COR-L47 (cell line): ENCODE data around the gene DOP1A.
A peak's percentile ranks its signal among the peaks of the same experiment; 100 is the strongest.
"Not testable (repeated sequence)": the region's sequence is repeated elsewhere in the genome, so short reads cannot be mapped to it uniquely, and the experiment has no call there.

Experiments used
- DNase-seq: peaks from one replicate; lab custom pipeline; 2025; lab: John Stamatoyannopoulos, UW

The DOP1A gene

GRCh38 chr6:83153883-83154521, 86.5 kb downstream of the DOP1A start:
- no peak for DNase-seq

DNA sequence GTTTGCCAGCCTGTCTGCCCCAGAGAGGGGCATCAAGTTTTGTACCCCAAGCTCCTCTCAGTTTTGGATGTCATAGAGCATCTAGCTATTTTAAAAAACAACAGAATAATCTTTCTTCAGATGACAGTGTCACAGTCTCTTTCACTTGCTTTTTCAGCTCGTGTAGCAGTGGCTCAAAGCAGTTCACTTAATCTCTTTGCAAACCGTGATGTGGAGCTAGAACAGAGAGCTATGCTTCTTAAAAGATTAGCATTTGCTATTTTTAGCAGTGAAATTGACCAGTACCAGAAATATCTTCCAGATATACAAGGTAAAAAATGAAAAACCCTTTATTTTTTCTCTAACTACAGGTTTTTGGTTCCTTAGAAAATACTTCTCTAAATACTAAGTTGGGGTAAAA, 88.3 kb downstream of the DOP1A start:
- no peak for DNase-seq

DNA sequence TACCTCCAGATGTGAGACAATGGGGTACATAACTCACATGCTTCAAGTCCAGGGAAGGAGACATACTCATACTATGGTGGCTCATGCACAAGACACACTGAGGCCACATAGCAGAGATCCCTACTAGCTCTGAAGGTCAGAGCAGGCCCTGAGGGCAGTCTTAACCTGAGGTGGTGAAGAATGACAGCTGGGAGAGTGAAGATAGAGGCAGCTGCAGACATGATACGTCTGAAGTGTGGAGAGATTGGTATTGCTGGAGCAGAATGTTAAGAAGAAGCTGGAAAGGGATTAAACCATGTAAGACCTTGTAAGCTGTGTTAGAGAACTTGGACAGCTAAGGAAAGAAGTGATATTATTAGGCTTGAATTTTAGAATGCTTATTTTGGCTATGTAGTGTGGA, 92.7 kb downstream of the DOP1A start:
- no peak for DNase-seq

DNA sequence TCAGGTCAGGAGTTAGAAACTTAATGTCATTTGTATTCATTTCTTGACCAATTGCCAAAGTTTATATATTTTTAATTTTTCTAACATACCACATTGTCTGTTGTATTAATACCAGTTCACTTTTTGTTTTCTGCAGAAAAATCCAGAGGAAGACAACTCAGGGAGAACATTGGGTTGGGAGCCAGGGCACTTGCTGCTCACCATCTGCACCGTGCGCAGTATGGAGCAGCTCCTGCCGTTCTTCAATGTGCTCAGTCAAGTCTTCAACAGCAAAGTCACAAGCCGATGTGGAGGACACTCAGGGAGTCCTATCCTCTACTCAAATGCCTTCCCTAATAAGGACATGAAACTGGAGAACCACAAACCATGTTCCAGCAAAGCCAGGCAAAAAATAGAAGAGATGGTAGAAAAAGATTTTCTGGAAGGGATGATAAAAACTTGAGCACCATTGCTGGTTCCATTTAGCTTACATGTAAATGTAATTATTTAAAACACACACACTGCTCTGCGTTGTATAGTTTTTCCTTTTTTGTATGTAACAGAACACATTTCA, 100.3 kb downstream of the DOP1A start:
- DNase-seq: no peak

- DNase-seq: no peak
Observed at GRCh38 chr6:83168556-83168955, 101.1 kb downstream of the DOP1A start.

DNA sequence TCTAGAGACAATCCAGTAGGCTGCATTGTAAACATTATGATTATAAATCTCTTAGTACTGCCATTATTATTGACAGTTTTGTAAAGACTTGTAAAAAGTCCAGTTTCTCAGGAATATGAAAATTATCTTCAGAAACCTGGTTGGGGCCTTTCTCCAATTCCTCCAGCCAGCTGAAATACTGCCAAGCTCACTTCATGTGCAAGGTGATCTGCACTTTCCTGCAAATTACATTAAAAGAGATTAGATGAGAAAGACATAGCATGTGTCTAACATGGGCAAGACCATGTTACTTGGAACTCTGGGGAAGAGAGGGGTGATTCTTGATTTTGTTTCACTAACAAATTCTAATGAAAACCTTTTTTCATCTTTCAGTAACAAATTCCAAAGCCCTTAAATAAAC, 101.6 kb downstream of the DOP1A start:
- no peak for DNase-seq

- no peak for DNase-seq
Observed at GRCh38 chr6:83169511-83169910, 102.0 kb downstream of the DOP1A start.

- no peak for DNase-seq
Observed at GRCh38 chr6:83176246-83176645, 108.8 kb downstream of the DOP1A start.

DNA sequence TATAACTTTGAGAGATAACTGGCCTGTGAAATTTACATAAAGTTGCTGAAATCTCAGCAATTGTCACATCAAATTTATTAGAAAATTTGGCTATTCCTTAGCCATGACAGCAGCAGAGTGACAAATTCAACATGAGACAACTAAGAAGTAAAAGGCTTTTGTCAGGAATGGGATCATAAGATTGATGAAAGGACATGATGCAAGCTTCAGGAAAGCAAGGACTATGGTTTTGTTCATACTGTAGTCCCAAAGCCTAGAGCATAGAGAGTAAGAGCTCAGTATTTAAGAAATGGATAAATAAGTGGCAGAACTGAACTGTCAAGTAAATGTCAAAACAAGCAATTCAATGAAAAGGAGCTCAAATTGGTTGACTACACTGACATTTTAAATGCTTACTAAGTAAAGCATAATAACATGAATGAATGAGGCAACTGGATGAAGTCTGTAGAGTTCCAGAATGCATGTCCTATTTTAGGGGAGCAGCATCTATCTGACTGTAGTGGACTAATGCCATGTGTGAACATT, 113.0 kb downstream of the DOP1A start:
- DNase-seq: no peak

DNA sequence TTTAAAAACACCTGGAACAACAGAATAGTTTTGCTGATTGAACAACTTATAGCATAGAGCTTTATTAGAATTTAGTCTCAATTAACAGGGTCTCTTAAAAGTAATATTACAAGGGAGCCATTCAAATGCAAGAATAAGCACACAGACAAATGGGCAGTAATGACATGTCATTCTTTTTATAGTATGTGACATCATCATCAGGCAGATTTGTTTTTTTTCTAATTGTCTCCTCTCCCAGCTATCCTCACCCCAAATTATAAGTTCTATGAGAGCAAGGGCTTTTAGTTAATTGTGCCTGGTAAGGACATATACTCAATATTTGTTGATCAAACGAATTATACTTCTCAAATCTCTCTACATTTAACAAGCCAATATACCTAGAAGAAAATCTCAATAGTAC, 114.6 kb downstream of the DOP1A start:
- no peak for DNase-seq

DNA sequence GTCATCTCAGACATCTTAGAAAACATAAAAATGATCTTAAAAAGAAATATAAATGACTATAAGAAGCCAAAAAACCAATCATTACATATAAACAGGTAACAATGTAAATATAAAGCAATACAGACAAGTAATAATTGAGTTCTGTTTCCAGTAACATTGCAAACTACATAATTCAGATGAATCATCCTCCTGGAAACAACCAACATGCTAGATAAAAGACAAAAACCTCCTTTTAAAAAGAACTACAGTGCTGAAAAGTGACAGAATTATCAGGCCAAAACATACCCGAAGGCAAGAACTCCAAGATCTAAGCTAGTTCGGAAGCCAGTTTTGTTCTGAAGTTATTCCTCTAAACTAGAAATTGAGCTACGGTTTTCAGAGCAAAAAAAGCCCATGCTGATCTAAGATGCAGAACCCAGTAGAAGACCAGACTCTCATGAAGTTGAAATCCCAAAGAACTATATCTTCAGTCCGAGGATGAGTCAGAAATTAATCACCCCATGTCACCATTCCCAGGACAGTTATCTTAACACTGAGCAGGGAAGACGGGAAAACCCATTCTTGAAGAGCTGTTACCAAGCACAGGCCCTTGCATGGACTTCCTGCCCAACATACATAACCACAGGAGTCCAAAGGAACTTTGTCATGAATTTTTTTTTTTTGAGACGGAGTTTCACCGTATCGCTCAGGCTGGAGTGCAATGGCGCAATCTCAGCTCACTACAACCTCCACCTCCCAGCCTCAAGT, 115.8 kb downstream of the DOP1A start:
- DNase-seq: no peak

DNA sequence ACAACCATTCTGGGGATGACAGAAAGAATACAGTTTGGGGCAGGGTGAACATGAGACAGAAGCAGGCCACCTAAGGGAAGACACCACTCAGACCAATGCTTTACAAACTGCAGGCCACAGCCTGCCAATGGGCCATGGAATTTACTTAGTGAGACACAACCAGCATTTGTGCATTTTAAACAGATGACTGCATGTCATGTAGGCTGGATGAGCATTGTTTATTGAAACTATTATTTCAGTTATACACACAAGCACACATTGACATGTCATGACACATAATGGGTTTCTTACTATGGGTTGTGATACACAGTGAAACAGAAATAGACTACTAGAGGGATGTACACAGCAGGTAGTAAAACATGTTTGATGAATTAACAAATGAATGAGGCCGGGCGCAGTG, 117.6 kb downstream of the DOP1A start:
- no peak for DNase-seq

- DNase-seq: peak; percentile 17
Observed at GRCh38 chr6:83188501-83188900, 121.0 kb downstream of the DOP1A start.

GRCh38 chr6:83190626-83191025, 123.2 kb downstream of the DOP1A start:
- DNase-seq: no peak

GRCh38 chr6:83191974-83192373, 124.5 kb downstream of the DOP1A start:
- not testable (repeated sequence) for DNase-seq

DNA sequence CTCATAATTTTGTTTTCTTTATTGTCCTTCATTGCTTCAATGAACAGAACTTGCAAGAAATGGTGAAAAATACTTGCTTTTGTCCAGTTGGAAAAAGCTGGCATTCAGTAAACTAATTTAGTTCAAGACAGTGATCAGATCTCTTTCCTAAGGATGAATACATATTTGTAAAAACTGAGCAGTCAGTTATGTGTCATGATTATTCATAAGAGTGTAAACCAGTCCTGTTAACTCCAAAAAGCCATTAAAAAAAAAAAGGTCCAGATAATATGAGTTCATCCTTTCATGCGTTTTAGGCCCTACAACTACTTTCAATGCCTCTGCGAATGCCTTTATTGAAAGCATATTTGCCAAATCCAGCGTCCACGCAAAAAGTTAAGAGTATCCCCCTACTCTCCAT, 125.0 kb downstream of the DOP1A start:
- DNase-seq: no peak

GRCh38 chr6:83192871-83193746, 125.6 kb downstream of the DOP1A start, which contains the start of the genes PGM3 and RWDD2A:
Gene PGM3, minus strand, starts transcription at chr6:83193265. Its CDS starts 2,253 bp downstream, at chr6:83191012.
Gene RWDD2A, plus strand, starts transcription at chr6:83193357. Its CDS starts 1,095 bp downstream, at chr6:83194452.
- peak; percentile 79 for DNase-seq

DNA sequence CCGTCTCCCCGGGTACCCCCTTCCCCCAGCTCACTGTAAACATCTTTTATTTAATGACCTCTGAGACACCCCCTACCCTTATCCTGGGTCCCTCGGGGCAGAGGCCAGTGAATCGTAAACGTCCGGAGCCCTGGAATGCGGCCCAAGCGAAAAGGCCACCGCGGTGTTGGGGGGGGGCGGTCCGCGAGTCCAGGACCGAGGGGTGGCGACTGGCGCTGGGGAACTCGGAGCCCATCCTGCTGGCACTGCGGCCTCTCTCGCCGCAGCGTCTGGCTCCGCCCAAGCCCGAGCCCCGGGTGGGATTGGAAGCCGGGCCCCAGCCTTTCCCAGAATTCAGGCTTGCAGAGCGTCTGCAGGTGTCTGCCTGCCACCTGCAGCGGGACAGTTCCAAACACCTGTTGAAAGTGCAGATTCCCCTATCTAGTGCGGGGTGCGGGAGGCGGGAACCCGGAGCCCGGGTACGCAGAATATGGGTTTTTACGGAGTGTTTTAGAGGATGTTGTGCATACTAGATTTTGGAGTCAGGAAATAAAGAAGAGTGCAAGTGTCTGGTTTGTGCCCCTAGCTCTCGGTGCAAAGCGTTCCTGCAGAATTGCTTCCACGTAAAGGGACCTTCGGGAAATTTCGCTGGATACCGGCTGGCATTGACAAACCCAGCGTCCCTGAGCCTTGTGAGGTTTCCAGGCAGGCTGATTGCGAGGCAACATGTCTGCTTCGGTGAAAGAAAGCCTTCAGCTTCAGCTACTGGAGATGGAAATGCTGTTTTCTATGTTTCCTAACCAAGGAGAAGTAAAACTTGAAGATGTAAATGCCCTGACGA, 126.5 kb downstream of the DOP1A start:
- DNase-seq: peak; percentile 61

DNA sequence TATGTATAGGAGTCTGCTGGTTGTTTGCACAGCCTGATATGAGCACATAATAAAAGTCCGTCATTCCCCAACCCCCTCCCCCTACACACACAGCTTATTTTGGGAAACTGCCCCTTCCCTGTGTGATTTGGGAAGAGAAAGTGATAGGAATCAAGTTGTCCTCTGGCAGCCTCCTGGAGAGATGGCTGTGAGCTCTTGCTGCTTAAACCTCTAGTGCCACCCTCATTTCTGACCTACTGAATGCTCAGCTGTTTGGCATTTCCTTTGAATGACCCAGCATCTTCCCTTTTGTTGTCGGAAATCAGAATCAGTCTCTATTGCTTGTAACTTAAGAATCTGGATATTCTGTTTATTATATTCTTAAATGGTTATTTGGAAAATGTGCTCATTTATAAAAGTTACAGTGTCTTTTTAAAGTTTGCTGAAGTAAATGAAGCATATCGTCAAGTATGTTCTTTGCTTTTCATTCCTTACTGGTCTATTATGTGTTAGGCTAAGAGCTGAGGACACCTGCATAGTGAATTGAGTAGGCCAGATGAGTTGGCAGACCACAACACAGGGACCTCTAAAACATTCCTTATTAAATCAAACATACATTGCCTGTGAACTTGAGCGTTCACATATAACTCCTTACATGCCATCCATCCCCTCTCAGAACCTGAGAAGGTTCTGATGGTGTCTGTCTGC, 131.2 kb downstream of the DOP1A start:
- no peak for DNase-seq

DNA sequence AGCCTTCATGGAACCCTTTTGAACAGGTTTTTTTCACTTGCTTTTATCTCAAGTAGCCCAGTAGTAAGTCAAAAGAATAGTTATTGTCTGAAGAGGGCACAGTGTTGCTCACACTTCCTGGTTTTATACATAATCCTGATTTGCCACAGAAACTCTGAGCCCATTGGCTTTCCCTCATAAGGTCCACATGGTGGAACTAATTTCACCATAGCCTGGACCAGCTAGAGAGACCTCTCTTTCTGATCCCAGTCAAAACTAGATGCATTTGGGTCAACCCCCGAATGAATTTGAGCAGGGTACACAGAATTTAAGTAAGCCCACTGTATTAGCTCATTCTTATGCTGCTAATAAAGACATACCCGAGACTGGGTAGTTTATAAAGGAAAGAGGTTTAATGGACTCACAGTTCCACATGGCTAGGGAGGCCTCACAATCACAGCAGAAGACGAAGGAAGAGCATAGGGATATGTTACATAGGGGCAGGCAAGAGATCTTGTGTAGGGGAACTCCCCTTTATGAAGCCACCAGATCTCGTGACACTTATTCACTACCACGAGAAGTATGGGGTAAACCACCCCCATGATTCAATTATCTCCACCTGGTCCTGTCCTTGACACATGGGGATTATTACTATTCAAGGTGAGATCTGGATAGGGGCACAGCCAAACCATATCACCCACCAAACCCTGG, 131.8 kb downstream of the DOP1A start:
- DNase-seq: no peak
